A549 (cell line): ENCODE measurements around the gene GRID2.

Experiments
- CTCF ChIP-seq: fragments of >200 bp; sonication (Bioruptor Twin); formaldehyde crosslinking; IDR thresholded peaks from 3 replicates; pipeline ENCODE4 v1.5.1; 2016
- MAX ChIP-seq: IDR thresholded peaks from 2 replicates; pipeline ENCODE4 v1.6.1; 2012

GRCh38 chr4:93169966-93170365 lies 866.2 kb downstream of the GRID2 start:
- TF ChIP-seq CTCF (no peak), MAX (no peak)
